Medulla oblongata (tissue), 1 donor: ENCODE results near the gene FAM89A.
A peak's percentile ranks its signal among the peaks of the same experiment; 100 is the strongest.

Source experiments
- DNase-seq: peaks from one replicate; pipeline ENCODE4 v3.0.0-alpha.2; 2015; ENCODE audit errors: extremely low spot score

The FAM89A gene

DNA sequence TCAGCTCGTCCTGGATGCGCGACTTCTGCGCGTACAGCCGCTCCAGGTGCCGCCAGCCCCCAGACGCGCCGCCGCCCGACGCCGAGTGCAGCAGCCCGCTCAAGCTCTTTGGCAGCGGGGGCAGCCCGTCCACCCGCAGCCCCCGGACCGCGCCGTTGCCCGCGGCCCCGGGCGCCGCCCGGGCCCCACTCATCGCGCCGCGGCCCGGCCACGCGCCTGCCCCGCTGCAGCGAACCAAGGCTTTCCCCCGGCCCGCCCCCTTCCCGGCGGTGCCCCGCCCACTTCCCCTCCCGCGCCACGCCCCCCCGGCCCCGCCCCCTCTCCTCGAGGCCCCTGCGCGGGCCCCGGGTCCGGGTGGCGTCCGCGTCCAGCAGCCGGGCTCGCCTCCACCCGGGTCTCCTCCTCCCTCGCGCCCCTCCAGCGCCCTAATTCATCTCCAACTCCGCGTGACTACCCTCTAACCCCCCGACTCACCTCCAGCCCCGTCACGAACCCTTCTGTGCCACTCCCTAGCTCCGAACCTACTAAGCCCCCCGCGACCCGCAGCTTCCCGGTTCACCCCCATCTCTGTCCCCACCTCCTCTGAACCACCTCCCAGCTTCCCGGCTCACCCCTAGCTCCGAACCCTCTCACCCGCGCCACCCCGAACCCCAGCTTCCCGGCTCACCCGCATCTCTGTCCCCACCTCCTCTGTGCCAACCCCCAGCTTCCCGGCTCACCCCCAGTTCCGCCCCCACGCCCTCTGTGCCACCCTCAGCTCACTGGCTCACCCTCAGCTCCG, at the start of gene FAM89A:
Gene FAM89A (minus strand): TSS at position 236 of the 781 bp plus-strand sequence. CDS start 43 bp downstream, at position 193.
- peak; percentile 50 for DNase-seq

GRCh38 chr1:231084353-231084752, 44.3 kb upstream of the FAM89A start:
- no peak for DNase-seq

DNA sequence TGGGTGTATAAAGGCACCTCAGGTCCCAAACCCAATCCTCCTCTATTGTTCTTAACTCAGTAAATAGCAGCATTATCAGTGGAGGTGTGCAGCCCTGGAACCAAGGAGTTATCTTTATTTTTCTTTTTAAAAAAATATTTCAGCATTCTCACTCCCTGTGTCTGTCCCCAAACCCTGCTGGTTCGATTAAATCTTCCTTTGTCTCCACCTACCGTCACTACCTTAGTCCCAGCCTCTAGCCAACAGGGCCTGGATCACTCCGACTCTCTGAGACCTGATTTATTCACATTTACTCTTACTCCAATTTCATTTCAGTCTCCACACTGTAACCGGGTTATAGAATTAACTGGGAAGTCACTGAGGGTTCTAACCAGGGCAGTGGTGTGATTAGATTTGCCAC, 39.1 kb upstream of the FAM89A start:
- no peak for DNase-seq

DNA sequence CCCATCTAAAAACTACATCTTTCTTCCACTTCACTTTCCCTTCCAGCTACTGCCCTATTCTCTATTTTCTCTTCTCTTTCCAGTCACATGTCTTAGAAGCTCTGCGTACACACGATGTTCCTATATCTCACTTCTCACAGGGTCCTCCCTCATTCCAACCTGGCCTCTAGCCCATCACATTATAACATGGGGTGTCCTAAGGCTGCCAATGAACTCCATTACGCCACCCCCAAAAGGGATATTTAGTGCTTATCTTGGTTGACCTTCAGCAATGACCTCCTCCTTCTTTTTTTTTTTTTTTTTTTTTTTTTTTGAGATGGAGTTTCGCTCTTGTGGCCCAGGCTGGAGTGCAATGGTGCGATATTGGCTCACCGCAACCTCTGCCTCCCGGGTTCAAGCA, 38.2 kb upstream of the FAM89A start:
- no peak for DNase-seq

GRCh38 chr1:231076802-231077201, 36.7 kb upstream of the FAM89A start:
- no peak for DNase-seq

- no peak for DNase-seq
Measured at GRCh38 chr1:231075497-231075896, 35.4 kb upstream of the FAM89A start.

GRCh38 chr1:231075020-231075419, 35.0 kb upstream of the FAM89A start:
- no peak for DNase-seq

- DNase-seq: no peak
Measured at GRCh38 chr1:231074046-231074445, 34.0 kb upstream of the FAM89A start.

DNA sequence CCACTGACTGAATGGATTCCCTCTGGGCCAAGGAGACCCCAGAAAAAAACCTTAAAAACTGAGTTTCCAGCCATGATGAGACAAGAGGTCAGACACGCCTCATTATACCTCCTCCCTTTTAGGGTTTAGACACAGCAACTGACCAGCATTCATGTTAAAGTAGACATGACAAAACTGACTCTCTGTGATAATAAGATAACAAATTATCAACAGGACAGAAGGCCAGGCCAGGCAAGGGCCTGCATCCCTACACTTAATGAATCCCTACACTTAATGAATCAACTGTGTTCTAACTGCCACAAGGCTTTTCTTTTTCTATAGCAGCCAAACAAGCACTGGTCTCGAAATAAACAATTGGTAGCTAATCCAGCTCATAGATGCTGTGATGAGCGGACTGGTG, 33.3 kb upstream of the FAM89A start:
- DNase-seq: no peak

- DNase-seq: no peak
Measured at GRCh38 chr1:231072502-231073094, 32.5 kb upstream of the FAM89A start.

GRCh38 chr1:231072041-231072440, 32.0 kb upstream of the FAM89A start:
- DNase-seq: no peak

DNA sequence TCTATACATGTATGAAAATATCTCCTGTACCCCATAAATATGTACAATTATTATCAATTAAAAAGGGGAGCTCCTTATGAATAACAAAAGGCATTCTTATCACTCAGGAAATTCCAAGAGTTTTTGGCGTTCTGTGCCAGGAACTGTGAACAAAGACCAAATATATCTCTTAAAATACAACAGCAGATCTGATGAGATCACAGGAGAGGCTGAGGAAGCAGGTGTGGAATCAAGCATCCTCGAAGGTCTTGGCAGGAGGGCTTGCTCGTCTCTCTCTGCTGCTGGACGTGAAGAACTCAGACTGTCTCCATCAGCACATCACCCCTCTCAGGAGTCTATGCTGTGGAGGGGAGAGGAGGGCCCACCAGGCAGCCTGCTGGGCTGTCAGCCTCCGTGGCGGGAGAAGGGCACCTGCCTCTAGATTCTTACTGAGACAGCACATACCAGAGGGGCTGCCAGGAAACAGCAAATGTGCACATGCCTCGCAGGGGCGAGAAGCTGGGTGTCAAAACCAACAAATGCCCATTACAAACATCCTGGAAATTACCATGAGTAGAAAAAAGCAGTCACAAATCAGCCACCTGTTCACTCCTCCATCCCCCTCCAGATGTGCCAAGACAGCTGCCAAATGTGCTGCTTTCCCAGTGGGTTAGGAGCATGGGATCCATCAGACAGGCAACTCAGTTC, 30.8 kb upstream of the FAM89A start:
- DNase-seq: no peak

GRCh38 chr1:231069333-231069732, 29.3 kb upstream of the FAM89A start:
- no peak for DNase-seq

GRCh38 chr1:231068762-231069161, 28.7 kb upstream of the FAM89A start:
- DNase-seq: no peak

DNA sequence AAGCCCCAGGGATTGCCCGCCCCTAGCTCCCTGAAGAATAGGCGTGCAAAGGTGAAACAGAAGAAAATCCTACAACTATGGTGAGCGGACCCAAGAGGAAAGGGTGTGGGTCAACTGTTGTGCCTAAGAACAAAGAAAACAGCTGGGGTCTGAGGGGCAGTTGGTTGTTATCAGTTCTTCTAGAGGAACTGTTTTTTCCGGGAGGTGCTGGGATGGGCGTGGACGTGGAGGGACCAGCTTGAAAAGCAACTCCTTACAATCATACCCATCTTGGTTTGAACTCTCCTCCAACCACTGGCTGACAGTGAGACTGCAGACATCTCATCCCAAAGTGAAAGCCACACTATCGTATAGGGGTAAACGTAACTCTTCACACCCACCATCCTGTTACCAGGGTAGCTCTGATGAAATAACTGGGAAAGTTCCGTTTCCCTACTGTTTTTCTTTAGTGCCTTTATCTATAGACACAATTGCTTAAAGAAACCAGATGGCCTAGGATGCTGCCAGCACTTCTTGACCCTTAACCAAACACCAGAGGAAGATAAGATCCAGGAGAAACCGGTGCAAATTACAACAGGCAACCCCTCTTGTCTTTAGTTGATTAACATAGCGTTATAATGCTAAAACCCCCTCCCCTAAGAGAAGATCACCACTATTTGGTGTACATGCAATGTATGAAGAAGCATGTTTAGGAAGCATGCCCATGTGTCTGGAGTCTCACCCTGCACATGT, 25.6 kb upstream of the FAM89A start:
- DNase-seq: no peak

GRCh38 chr1:231064418-231064817, 24.4 kb upstream of the FAM89A start:
- DNase-seq: no peak

GRCh38 chr1:231063331-231063730, 23.3 kb upstream of the FAM89A start:
- no peak for DNase-seq

GRCh38 chr1:231062500-231063270, 22.6 kb upstream of the FAM89A start:
- no peak for DNase-seq

DNA sequence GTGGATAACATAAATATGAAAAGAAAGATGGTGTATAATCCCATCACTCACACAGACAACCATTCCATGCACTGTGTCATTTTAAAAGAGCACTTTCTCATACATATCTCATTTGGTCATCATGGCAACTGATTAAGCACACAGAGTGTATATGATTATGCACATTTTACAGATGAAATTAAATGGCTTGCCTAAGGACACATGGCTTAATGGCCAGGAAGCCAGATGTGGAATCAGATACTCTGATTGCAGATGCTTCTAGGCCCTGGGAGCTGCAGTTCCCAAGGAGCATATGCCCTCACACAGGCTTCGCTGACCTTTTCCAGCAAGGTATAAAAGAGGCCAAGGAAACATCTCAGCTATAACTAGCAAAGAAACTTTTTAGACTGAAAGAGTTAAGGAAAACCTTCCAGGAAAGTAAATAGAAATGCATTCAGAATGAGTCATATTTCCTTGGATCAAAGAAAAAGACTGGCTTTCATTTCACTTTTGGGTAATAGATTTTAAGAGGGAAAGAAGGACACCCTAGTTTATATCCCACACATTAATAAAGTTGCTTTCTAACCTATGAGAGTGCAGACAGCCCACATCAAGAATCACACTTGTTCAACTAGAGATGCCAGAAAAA, 19.6 kb upstream of the FAM89A start:
- no peak for DNase-seq

DNA sequence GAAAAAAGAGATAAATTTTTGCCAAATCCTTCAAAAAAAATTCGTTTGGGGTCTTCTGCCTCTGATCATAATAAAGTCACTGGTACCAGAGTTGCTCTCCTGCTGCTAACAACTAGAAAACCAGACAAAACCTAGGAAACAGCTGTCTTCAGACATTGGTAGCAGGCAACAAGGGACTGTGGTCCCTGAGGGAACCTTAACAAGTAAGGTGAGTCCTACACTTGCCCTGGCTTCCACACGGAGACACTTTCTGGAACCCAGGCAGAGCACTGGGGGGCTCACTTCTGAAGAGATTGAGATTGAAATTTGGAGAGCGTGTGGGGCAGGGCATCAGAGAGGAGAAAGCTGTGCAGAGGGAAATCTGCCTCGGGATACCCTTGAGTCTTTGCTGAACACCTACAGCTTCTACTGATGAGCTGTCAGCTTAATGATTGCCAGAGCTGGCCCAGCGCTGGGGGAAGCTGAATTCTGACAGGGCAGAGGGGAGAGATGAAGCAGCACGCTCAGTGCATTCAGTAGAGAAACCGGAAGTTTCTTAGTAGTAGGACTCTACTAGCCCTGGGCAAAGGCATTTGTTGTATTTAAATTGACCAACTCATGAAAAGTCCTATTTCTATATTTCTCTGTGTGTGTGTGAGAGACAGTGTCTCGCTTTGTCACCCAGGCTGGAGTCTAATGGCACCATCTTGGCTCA, 18.5 kb upstream of the FAM89A start:
- no peak for DNase-seq
